Activated CD8-positive, alpha-beta memory T cell treated with anti-CD3 and anti-CD28 coated beads, Interleukin-2, amount 50 U/mL, for 4 hours (primary cell): Measurements from ENCODE around the gene ZNF3.
A peak's percentile ranks its signal among the peaks of the same experiment; 100 is the strongest.

ENCODE experiments used
- DNase-seq: peaks from one replicate; pipeline ENCODE4 v3.0.0-alpha.2; 2020

The ZNF3 gene

DNA sequence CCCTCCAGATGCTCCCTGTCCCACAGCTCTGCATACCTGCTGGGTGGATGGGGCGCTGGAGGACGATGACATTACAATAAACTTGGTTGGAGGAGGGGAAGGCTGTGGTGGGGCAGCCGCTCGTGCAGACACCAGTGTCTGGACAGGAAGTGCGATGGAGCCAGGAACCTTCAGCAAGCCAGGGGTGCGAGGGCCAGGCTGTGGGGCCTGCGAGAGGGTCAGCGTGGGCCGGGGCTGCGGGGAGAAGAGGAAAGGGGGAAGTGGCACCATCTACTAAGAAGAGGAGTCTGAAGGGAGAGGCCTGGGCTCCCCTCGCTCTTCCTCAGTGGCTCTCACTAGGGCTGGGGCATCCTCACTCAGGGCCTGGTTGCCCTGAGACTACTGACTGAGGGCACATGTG, 26.4 kb upstream of the ZNF3 start:
- no peak for DNase-seq

DNA sequence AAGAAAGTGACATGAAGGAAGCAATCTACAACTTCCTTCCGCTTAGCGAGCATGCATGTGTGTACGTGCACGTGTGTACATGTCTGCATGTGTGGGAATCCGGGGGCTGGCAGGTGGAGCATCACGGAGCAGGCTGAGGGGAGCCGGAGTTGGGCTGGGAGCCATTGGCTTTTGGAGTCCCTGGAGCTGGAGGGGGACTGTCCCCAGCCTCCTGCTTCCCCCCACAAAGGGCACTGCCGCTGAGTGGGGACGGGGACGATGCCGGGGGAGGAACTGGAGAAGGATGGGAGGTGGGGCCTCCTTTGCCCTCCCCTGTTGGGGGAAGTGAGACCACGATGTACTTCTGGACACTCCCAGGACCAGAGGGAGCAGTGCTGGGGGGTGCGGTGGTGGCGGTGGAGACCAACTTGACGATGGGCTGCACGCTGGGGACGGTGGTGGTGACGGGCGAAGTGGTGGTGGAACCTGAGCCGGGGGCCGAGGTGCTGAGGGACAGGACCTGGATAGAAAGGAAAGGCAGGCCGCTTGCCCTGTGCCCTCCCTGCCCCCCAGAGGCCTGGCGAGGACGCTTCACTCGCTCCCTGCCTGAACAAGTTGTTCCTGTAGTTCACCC, 25.7 kb upstream of the ZNF3 start:
- no peak for DNase-seq

DNA sequence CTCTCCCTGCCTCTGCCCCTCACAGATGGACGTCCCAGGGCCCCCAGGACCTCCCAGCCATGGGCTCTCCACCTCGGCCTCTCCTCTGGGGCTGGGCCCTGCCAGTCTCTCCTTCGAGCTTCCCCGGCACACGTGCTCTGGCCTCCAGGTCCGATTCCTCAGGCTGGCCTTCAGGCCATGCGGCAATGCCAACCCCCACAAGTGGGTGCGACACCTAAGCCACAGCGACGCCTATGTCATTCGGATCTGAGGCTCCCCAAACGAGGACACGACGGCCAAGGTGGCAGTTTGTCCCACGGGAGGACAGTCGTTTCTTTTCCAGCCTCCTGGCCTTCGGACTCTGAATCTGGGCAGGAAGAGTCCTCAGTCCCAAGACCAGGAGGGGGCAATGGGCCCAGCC, 25.1 kb upstream of the ZNF3 start:
- DNase-seq = no peak

DNA sequence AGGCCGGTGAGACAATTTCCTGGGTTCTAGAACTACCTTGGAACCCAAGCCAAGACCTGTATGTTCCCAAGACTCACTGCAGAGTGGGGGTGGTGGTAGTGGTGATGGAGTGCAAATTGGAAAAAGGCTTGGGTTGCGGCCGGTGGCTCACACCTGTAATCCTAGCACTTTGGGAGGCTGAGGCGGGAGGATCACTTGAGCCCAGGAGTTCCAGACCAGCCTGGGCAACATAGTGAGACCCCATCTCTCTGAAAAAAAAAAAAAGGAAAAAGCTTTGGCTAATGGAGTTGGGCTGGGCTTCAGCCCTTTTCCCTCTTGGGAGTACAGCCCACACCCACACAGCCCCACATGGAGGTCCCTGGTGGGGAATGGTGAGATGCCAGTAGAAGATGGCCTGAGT, 24.0 kb upstream of the ZNF3 start:
- DNase-seq = no peak

DNA sequence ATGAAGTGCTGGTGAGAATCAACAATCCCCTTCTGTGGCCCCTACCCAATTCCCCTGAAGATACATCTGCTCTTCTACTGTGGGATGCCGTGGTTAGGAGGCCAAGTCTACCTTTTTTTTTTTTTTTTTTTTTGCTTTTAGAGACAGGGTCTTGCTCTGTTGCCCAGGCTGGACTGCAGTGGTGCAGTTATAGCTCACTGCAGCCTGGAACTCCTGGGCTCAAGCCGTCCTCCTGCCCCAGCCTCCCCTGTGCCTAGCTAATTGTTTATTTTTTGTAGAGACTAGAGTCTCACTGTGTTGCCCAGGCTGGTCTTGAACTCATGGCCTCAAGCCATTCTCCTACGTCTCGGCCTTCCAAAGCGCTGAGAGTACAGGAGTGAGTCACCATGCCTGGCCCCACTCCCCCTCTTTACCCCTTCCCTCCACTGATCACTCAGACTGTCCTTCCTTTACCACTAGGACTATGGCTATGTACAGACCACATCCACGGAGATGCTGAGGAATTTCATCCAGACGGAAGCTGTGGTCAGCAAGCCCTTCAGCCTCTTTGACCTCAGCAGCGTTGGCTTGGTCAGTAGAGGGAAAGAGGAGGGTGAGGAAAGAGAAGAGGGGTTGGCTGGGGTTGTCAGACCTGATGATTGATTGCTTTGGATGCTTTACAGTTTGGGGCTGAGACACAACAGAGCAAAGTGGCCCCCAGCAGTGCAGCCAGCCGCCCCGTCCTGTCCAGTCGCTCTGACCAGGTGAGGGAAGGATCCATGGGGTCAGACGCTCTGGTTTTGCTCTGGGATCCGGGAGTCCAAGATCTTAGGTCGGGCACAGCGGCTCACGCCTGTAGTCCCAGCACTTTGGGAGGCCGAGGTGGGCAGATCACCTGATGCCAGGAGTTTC, 21.7 kb upstream of the ZNF3 start:
- no peak for DNase-seq

DNA sequence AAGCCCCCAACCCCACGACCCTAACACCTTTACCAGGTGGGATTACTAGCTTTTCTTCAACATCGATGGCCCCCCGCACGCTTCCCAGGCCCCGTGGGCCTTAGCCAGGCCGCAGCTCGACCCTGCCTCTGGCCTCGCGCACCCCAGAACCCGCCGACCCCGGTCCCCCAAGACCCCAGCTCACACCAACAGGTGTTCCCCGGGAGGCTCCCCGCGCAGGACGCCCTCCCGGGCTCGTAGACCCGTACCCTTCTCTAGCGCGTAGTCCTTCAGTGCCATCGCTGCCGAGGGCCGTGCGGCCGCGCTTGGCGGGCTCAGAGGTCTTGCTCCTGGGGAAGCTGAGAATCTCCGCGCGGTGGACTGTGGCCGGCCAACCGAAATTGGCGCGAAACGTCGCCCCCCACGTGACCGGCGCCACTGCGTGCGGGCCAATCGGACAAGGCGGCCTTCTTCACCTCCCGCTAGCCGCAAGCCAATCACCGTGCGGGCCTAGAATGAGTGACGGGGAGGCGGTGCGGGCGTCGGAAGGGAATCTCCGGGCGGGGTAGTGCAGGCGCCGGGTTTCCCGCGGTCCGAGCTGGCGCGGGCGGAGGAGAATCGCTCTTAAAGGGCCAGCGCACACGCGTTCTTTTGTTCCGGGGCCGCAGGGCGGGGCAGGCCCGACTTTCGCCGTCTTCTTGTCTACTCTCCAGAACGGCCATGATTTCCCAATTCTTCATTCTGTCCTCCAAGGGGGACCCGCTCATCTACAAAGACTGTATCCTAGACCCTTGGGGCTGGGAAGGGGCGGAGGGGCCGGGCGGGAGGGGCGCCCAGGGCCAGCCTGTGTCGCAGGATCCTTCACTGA, 19.7 kb upstream of the ZNF3 start, which contains the start of the genes AP4M1 and MCM7:
AP4M1 (plus strand) TSS at position 628 of the 847 bp plus-strand sequence; CDS start at position 700, 72 bp downstream.
MCM7 (minus strand) TSS at position 382 of the 847 bp plus-strand sequence; CDS start at position 279, 103 bp downstream.
- peak; percentile 94 for DNase-seq

DNA sequence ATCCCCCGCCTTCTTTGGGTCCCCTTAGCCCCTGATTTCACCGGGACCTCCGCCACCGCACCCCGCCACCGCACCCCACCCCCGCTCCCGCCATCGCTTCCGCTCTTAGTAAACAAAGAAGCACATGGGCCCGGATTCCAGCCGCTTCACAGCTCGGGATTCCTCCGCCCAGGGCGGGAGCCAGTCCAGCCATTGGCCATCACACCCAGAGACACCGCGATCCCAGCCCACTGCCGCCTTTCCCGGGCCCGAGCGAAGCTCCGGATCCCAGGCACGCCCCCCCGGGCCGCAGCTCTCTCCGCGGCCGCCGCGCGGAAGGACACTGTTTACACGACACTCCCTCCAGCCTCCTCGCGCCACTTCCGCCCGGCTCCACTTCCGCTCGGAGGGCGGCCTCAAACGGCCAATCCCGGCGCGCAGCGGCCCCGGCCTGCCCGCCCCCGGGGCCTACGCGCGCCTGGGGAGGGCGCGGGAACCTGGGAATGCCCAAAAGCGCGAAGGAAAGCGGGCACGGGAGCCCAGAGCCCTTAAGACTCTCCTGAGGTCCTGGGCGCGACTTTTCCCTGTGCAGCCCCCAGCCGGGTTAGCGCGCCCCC, 19.0 kb upstream of the ZNF3 start:
- peak; percentile 83 for DNase-seq

DNA sequence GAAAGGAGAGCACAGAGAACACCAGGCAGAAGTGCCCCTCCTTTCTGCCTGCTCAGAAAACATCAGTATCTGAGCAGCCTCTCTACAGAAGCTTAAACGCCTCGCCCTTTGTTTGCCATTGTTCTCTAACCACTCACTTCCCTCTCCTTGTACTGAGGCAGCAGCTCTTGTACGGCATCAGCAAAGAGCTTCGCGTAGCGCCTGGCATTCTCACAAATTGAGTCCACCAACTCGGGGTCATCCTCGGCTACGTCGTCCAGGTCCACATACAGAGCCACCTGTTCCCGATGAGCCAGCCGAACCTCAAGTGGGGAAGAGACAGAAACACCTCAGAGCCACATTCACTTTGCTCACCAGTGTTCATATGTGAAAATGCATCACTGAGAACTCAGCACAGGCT, 17.9 kb upstream of the ZNF3 start:
- DNase-seq = no peak

DNA sequence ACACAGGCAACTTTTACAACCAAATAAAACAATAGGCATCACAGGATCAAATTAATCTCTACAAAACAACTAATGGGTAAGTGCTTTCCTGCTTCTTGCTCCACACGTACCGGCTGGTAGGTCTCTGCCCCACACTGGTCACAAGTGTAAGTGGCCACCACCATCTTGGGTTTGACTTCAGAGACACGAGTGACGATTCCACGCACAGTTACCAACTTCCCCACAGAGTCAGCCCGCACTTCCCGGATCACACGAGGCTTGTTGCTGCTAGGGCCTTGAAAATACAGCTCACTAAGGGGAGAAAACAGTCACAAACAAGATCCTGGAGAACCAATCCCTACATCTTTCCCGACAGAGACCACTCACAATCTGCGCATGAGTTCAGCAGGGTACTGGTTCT, 17.4 kb upstream of the ZNF3 start:
- no peak for DNase-seq

DNA sequence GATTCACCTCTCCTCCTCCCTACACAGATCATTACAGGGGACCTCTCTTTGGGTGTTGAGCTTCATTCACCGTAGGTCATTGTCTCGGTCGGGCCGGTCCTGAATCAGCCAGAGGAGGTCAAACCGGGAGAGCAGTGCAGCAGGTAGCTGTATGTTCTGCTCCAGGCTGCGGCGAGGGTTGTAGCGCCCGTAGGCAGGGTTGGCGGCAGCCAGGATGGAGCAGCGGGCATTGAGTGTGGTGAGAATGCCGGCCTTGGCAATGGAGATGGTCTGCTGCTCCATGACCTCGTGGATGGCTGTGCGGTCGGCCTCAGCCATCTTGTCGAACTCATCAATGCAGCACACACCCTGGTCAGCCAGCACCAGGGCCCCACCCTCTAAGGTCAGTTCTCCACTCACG, 14.2 kb upstream of the ZNF3 start:
- DNase-seq = no peak

DNA sequence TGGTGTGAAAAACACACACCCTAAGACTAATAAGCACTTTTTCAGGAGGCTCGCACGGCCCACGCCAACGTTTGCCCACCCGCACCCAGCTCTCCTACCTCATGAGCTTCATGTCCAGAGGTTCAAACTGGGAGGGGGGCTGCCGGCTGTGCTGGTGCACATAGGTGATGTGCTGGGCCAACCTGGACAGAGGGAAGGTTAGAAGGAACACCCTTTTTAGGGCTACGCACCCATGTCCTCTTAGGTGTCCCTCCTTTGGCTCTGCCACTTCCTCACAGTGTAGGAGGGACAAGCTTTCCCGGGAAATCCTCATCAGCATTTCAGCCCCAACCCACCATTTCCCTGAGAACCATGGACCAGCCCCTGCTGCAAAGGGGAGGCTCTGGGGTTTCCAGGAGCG, 13.8 kb upstream of the ZNF3 start:
- no peak for DNase-seq

DNA sequence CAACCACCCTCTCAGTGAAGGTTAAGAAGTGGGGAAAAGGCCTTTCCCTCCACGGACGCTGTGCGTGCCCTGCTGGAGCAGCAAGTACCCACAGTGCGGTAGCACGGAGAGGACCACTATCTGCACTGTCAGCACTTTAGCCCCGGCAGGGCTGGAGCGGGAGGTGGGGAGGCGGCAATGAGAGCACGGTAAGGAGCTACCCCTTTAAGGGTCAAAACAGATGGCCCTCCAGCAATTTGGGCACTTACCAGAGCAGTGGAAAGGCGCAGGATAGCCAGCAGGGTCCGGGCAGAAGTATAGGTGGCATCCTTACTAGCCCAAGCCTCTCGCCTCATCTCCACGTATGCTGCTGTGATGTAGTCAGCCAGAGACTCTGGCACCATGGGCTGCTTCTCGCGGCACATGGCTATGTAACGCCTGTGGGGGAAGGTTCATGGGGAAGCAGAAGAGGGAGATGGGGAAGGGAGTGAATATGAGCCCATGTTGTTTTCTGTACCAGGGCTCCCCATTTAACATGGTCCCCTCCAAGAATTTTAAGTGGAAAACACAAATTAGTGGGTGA, 12.5 kb upstream of the ZNF3 start:
- no peak for DNase-seq

DNA sequence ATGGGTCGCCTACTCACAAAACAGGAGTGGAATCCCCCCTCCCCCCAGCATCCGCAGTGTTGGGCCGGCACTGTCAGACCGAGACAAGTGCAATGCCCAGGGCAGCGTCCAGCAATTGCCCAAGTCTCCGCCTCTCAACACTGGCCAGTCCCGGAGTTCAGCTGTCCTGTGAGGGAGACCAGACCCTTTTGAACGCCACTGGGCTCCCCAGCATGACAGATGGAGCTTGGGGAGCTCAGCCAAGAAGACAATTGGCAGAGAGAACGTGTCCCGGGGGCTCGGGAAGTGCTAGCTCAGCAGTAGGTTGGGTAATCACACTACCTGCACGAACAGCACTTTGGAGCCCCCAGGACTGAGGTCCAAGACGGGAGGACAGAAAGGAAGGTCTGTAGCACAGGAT, 12.0 kb upstream of the ZNF3 start:
- no peak for DNase-seq

DNA sequence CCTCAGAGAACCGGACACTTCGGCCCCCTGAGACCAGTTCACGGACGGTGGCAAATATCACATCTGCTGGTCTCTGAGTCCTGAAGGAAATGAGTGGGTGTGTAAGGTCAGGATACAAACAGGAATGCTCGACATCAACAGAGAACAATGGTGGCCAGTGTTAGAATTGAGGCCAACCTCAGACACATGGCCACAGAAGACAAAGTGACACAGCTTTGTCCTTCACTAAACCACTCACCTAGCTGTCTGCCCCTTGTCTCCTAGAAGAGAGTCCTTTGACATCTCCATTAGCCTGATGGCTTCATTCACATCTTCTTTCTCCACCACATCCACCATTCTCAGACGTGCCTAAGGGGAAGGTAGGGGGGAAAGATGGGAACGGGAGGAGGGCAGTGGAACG, 11.5 kb upstream of the ZNF3 start:
- no peak for DNase-seq

DNA sequence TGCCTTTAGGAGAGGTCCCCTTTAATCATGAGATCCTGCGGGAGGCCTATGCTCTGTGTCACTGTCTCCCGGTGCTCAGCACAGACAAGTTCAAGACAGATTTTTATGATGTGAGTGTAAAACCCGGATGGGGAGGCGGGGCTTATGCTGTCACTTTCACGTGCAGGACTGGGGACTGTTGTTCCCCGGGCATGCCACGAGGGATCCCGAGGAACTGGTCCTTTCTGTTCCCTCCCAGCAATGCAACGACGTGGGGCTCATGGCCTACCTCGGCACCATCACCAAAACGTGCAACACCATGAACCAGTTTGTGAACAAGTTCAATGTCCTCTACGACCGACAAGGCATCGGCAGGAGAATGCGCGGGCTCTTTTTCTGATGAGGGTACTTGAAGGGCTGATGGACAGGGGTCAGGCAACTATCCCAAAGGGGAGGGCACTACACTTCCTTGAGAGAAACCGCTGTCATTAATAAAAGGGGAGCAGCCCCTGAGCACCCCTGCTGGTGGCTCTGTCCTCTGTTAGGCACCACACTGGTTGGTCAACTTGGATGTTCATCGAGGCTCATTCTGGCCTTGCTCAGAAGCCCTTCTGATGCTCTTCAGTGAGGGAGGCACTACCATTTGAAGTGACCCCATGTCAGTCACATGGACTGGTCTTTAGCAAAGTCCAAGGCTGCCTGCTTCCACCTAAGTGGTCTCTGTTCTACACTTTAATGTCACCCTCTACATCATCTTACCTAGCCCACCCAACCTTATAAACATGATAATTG, 10.1 kb upstream of the ZNF3 start:
- DNase-seq = no peak

DNA sequence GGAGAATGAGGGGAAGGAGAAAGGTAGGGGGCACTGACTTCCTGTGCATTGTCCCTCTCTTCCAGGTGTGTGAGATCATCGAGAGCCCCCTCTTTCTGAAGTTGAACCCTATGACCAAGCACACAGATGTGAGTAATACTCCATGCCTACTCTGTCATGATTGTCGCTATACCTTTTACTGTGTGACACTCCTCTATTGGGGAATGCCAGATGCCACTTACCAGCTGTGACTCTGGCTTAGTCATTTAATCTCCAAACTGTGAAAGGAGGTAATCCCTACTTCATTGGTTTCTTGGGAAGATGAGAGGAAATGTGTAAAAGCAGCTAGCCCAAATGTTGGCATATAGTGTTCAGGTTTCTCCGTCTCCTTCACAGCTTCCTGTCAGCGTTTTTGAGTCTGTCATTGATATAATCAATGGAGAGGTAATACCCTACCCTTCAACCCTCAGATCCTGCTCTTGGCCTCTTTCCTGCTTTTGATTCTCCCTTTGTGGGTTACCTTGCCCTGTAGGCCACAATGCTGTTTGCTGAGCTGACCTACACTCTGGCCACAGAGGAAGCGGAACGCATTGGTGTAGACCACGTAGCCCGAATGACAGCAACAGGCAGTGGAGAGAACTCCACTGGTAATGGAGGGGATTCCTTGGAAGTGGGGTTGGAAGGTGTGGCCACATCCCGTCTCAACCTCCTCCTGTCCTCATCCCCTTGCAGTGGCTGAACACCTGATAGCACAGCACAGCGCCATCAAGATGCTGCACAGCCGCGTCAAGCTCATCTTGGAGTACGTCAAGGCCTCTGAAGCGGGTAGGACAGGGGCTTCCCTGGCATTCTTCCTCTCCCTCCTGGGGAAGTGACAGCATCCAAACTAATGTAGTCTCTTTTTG, 9.2 kb upstream of the ZNF3 start:
- no peak for DNase-seq

DNA sequence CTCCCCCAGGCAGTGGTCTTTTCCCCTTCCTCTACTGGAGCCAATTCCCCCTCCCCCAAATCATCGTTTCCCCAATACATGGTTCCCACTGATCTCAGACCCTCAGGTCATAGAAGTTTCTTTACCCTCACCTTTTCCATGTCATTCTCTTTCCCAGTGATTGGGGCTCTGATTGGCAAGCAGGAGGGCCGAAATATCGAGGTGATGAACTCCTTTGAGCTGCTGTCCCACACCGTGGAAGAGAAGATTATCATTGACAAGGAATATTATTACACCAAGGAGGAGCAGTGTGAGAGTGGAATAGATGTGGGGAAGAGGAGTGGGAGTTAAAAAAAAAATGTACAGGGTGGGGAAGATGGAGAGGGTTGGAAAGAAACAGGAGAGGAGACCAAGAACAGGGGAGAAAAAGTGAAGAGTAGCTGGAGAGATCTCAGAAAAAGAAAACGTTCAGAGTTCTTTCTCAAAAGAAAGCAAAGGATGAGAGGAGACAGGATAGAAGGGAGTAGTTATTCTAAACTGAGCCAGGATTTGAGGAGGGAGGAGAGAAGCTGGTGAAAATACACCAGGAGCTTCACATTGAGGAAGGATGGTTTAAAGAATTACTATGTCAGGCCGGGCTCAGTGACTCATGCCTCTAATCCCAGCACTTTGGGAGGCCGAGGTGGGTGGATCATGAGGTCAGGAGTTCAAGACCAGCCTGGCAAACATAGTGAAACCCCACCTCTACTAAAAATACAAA, 8.1 kb upstream of the ZNF3 start:
- no peak for DNase-seq

DNA sequence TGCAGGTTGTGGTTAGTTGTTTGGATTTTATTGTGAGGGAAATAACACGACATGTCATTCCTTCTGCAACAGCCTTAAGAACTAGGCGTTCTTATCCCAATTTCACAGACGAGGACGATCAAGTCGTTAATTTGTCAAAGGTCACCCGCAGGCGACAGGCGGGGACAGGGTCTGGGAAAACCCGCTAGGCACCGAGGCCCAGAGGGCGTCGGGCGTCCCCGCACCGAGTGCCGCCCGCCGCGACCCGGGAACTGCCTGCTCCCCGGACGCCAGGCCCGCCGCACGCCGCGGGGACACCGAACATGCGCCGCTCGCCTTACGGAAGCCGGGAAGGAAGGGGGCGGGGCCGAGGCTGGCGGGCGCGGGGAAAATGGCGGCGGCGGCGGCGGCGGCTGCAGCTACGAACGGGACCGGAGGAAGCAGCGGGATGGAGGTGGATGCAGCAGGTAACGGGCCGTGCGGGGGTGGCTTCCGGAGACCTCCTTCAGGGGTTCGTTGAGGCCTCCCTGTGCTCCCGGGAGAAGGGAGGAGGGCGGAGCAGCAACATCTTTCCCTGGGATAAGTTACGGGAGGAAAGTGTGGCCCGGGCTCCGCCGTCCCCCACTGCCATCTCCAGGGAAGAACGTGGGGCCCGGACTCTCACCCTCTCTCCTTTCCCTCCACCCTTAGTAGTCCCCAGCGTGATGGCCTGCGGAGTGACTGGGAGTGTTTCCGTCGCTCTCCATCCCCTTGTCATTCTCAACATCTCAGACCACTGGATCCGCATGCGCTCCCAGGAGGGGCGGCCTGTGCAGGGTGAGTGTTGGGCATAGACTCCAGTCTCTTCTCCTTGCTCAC, 7.3 kb upstream of the ZNF3 start, which contains the start of gene COPS6:
COPS6 (plus strand) TSS at position 349 of the 837 bp plus-strand sequence; CDS start at position 371, 22 bp downstream.
- peak; percentile 87 for DNase-seq

DNA sequence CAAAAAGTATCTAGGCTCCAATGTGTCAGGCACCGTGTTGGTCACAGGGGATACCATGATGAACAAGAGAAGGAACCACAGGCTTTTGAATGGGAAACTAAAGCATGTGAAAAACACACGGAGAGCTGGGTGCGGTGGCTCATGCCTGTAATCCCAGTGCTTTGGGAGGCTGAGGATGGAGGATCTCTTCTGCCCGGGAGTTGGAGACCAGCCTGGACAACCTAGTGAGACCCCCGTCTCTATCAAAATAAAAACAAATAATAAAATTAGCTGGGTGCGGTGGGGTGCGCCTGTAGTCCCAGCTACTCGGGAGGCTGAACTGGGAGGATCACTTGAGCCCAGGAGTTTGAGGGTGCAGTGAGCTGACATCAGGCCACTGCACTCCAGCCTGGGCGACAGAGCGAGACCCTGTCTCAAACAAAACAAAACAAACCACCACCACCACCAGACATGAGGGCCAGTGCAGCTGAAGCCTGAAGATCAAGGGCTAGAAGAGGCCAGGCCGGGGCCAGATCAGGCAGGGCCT, 6.6 kb upstream of the ZNF3 start:
- DNase-seq = no peak
